HG02763 (cell line): ENCODE data around the gene SNAPC4.

Experiments
- ATAC-seq: cut with Tn5 transposase; IDR thresholded peaks from one replicate; pipeline ENCODE4 v1.9.1; 2021; ENCODE audit warnings: mild to moderate bottlenecking, moderate library complexity; ENCODE audit not compliant: unreplicated experiment

Gene SNAPC4, protein sequence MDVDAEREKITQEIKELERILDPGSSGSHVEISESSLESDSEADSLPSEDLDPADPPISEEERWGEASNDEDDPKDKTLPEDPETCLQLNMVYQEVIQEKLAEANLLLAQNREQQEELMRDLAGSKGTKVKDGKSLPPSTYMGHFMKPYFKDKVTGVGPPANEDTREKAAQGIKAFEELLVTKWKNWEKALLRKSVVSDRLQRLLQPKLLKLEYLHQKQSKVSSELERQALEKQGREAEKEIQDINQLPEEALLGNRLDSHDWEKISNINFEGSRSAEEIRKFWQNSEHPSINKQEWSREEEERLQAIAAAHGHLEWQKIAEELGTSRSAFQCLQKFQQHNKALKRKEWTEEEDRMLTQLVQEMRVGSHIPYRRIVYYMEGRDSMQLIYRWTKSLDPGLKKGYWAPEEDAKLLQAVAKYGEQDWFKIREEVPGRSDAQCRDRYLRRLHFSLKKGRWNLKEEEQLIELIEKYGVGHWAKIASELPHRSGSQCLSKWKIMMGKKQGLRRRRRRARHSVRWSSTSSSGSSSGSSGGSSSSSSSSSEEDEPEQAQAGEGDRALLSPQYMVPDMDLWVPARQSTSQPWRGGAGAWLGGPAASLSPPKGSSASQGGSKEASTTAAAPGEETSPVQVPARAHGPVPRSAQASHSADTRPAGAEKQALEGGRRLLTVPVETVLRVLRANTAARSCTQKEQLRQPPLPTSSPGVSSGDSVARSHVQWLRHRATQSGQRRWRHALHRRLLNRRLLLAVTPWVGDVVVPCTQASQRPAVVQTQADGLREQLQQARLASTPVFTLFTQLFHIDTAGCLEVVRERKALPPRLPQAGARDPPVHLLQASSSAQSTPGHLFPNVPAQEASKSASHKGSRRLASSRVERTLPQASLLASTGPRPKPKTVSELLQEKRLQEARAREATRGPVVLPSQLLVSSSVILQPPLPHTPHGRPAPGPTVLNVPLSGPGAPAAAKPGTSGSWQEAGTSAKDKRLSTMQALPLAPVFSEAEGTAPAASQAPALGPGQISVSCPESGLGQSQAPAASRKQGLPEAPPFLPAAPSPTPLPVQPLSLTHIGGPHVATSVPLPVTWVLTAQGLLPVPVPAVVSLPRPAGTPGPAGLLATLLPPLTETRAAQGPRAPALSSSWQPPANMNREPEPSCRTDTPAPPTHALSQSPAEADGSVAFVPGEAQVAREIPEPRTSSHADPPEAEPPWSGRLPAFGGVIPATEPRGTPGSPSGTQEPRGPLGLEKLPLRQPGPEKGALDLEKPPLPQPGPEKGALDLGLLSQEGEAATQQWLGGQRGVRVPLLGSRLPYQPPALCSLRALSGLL (N-terminal part only)

GRCh38 chr9:136400038-136400834 lies at the start of gene SNAPC4:
TSS of gene SNAPC4 (minus strand) at chr9:136400170. CDS start at chr9:136398428, 1,742 bp downstream.
- peak; percentile 84 for ATAC-seq

DNA sequence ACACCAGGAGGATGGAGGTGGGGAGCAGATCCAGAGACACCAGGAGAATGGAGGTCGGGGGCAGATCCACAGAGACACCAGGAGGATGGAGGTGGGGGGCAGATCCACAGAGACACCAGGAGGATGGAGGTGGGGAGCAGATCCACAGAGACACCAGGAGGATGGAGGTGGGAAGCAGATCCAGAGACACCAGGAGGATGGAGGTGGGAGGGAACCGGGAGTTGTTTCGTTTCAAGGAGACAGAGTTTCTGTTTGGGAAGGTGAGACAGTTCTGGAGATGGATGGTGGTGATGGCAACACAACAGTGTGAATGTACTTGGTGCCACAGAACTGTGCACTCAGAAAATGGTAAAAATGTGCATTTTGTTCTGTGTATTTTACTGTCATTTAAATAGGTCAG lies 48.7 kb upstream of the SNAPC4 start:
- ATAC-seq = no peak

- no peak for ATAC-seq
Measured at GRCh38 chr9:136447173-136447778, 47.3 kb upstream of the SNAPC4 start.

DNA sequence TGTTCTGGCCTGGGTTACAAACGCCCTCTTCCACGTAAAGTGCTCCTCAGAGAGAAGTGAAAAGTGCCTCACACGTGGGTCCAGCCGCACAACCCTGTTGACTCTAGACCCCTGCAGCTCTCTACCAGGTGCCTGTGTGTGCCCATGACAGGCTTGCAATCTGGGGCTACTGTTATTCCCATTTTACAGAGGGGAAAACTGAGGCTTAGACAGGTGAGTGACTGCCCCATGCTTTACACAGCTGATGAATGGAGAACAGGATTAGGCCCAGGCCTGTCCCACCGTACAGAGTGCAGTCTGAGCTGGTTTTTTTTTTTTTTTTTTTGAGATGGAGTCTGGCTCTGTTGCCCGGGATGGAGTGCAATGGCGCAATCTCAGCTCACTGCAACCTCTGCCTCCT lies 45.8 kb upstream of the SNAPC4 start:
- ATAC-seq = no peak

DNA sequence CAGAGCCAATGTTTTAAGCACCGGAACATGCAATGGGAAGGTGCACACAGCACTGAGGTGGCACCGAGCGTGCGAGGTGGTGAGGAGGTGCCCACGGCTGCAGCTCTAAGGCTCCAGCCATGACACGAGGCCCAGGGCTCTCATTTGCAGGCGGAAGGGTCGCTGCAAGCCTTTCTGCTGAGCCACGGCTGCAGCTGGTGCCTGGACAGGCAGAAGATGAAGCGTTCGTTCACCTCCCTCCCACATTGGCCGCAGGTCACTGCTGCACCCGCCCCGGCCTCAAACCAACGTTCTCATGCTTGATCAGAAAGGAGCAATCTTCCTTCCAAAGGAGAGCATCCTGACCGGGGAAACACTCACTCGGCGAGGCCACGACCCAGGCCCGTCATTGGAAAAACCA lies 44.1 kb upstream of the SNAPC4 start:
- ATAC-seq = no peak

DNA sequence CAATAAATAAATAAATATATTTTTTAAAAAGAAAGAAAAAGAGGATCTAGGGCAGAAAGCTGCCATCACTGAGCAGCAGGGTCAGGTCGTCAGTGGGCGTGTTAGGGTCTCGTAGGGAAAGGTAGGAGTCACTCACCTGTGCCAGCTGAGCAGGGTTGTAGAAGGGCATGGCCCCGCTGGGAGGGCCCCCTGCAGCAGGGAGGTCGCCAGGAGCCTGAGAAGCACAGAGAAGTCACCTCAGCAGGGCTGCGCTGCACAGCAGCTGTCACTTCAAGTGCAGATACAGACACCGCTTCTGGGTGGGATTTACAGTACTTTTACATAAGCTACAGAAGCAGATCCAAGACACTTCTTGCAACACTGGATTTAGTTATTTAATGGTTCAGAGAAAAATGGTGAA lies 43.7 kb upstream of the SNAPC4 start:
- no peak for ATAC-seq

DNA sequence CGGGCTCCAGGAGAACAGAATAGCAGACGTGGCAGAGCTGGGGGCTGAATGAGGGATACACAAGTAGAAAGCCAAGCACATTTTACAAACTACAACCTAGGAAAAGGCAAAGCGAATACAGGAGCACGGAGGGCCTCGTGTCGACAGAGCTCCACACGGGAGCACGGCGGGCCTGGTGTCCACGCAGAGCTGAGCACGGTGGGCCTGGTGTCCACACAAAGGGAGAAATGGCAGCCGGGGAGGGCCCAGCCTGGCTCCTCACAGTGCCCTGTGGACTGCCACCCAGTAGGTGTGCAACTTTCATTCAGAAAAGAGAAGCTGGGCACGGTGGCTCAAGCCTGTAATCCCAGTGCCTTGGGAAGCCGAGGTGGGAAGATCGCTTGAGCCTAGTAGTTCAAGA lies 43.1 kb upstream of the SNAPC4 start:
- no peak for ATAC-seq

- no peak for ATAC-seq
Measured at GRCh38 chr9:136442265-136442664, 42.3 kb upstream of the SNAPC4 start.

DNA sequence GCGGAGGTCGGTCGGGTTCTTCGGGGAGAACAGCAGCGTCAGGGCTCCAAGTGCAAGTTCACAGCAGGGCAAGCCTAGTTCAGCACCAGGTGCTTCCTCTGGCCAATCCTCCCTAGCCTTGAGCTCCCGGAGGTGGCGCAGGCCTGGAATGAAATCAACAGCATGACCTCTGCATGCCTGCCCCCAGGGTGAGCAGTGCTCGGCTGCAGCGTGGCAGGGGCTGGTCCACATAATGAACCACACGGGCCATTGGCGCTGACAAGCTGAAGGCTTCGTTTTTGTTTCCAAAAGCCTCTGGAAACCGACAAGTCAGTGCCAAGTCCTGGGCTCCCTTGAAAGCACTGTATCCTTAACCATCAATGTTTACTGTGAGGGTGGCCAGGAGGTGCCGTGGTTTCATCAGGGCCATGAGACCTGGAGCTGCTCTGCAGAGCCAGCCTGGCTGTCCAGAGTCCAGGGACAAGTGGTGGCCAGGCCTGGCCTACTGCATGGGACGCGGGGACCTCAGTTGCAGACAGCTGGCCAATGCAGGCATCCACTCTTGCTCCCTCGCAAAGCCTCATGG lies 41.8 kb upstream of the SNAPC4 start:
- no peak for ATAC-seq

DNA sequence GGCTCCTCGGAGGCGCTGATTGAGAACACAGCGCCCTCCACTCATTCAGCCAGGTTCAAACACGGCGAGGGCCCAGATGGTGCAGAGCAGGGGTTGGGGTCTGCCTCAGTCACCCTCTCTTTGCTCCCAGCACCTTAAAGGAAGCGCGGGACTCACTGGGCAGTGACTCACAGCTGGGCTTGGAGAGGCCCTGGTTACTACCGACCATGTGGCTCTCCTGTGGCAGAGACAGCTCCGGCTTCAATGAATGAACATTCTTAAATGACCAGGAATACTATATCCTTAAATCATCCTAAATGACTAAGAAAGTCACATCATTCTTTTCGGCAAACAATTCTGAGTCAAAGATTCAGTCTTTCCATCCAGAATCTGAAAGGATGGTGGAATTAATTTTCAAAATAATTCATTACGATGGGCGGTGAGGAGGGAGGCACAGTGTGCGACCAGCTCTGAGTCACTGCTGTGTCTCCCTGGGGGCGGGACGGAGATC lies 41.3 kb upstream of the SNAPC4 start:
- no peak for ATAC-seq

DNA sequence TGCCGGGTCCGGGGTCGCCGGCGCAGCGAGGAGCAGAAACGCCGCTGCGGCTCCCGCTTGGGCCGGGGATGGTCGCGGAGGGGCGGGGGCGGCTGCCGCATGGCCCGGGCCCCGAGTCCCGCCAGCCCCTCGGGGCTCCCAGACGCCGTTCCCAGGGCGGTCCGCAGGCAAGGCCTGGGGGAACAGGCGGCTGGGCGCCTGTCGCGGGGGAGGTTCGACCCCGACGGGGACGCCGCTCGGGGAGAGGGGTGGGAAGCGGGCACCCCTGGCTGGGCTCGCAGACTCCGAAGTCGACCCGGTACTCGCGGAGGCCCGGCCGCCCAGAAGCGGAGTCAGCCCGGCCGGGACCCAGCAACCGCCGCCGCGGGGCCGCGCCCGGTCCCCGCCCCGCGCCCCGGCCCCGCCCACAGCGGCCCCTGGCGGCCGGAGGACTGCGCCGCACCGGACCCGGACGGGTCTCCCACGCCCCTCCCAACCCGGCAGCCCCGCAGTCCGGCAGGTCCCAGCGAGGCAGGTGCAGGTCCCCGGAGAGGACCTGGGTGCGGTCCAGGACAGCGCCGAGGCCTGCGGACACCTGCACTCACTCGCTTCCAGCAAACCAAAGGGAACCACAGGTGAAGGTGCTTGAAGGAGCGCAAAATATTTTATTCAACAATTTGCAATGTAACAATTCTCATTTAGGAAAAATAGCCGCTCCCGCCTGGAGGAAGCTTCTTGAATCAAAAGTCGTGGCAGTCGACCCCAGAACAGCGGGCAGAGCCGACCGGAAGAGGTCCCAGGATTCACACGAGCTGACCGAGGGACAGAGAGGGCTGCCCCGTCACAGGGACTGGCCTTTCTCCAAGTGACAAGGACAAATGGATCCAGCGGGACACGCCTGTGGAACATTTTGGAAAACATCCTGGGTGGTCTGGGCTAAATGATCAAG lies 39.8 kb upstream of the SNAPC4 start, which contains the start of gene INPP5E:
Gene INPP5E (minus strand): TSS at position 365 of the 928 bp plus-strand sequence. CDS start 426 bp downstream, outside the sequence.
- peak; percentile 76 for ATAC-seq

- ATAC-seq = peak; percentile 36
Measured at GRCh38 chr9:136438548-136439480, 38.8 kb upstream of the SNAPC4 start.

- no peak for ATAC-seq
Measured at GRCh38 chr9:136437839-136438547, 38.0 kb upstream of the SNAPC4 start.

- ATAC-seq = no peak
Measured at GRCh38 chr9:136437430-136437829, 37.5 kb upstream of the SNAPC4 start.

- no peak for ATAC-seq
Measured at GRCh38 chr9:136436055-136436634, 36.2 kb upstream of the SNAPC4 start.

DNA sequence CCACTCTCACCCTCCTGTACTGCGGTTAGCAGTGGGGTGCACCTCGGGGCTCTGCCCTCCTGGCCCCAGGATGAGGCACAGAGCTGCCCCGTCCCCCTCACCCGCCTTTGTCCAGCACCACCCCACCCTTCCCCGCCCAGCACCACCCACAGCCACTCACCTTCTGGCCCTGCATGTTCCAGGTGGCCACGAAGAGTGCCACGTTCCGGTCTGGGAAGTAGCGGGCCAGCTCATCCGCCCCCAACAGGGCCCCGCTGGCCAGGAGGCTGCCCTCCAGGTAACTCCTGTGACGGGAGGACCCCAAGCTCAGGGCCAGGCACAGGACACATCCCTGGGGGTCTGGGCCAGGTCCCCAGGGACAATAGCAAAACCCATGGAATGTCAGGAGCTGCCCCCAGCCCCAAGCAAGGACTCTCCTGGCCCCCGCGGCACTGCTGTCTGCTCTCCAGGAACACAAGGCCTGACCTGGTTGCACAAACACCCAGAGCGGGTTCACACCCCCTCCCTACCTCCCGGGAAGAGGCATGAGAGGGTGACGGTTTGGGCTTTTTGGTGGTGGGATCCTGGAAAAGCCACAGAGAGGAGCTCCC lies 34.7 kb upstream of the SNAPC4 start:
- ATAC-seq = no peak
